NCI-H1105 (cell line): ENCODE data around the gene TNFRSF12A.
"Not testable (repeated sequence)": the region's sequence is repeated elsewhere in the genome, so short reads cannot be mapped to it uniquely, and the experiment has no call there.

Experiments
- DNase-seq: peaks from one replicate; lab custom pipeline; 2025; lab: John Stamatoyannopoulos, UW

The TNFRSF12A gene

GRCh38 chr16:3049921-3050481, 29.8 kb downstream of the TNFRSF12A start:
- no peak for DNase-seq

- no peak for DNase-seq
Observed at GRCh38 chr16:3050487-3050886, 30.3 kb downstream of the TNFRSF12A start.

GRCh38 chr16:3051009-3051408, 30.8 kb downstream of the TNFRSF12A start:
- DNase-seq, result no peak

- DNase-seq, result no peak
Observed at GRCh38 chr16:3051494-3051893, 31.3 kb downstream of the TNFRSF12A start.

GRCh38 chr16:3052571-3053329, 32.6 kb downstream of the TNFRSF12A start:
- not testable (repeated sequence) for DNase-seq

- DNase-seq, result not testable (repeated sequence)
Observed at GRCh38 chr16:3053330-3053710, 33.2 kb downstream of the TNFRSF12A start.

GRCh38 chr16:3054965-3055733, 35.0 kb downstream of the TNFRSF12A start:
- no peak for DNase-seq

- DNase-seq, result not testable (repeated sequence)
Observed at GRCh38 chr16:3055734-3056115, 35.6 kb downstream of the TNFRSF12A start.

- DNase-seq, result no peak
Observed at GRCh38 chr16:3056336-3057180, 36.4 kb downstream of the TNFRSF12A start.

- DNase-seq, result no peak
Observed at GRCh38 chr16:3057181-3058138, 37.3 kb downstream of the TNFRSF12A start.

GRCh38 chr16:3058139-3059030, 38.2 kb downstream of the TNFRSF12A start:
- DNase-seq, result no peak

- peak; percentile 41 for DNase-seq
Observed at GRCh38 chr16:3059041-3059722, 39.0 kb downstream of the TNFRSF12A start.

- no peak for DNase-seq
Observed at GRCh38 chr16:3059723-3060242, 39.6 kb downstream of the TNFRSF12A start.

- no peak for DNase-seq
Observed at GRCh38 chr16:3060339-3061127, 40.4 kb downstream of the TNFRSF12A start.

- DNase-seq, result no peak
Observed at GRCh38 chr16:3062553-3062952, 42.4 kb downstream of the TNFRSF12A start.

- DNase-seq, result no peak
Observed at GRCh38 chr16:3063625-3064386, 43.6 kb downstream of the TNFRSF12A start.

- DNase-seq, result no peak
Observed at GRCh38 chr16:3065069-3065741, 45.0 kb downstream of the TNFRSF12A start, which contains the start of gene IL32. TSS of gene IL32 (plus strand) at chr16:3065640. CDS start at chr16:3065812, 172 bp downstream.
